GM19395 (cell line): ENCODE data around the gene GMCL1.

Source experiments
- ATAC-seq: cut with Tn5 transposase; IDR thresholded peaks from one replicate; pipeline ENCODE4 v1.9.1; 2021; ENCODE audit warnings: mild to moderate bottlenecking, moderate library complexity; ENCODE audit not compliant: unreplicated experiment

The GMCL1 gene

DNA sequence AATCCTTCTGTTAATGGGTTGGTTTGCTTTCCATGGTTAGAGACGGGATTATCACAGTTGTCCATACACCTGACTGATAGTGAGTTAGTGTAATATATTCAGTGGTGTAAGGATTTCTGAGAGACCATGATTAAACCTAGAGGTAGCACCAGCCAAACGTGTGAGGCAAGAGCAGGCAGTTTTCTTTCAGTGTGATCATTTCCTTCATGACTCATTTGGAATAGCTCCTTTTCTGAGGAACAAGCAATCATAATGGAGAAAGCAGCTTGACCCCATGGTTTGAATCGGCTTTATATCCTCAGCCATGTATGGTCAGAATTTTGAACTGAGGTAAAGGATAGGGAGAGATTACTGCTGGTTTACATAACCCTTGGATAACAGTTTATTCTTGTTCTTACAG is 88.4 kb downstream of the GMCL1 start:
- ATAC-seq, result no peak

GRCh38 chr2:69918401-69918800 is 88.9 kb downstream of the GMCL1 start:
- ATAC-seq, result no peak

DNA sequence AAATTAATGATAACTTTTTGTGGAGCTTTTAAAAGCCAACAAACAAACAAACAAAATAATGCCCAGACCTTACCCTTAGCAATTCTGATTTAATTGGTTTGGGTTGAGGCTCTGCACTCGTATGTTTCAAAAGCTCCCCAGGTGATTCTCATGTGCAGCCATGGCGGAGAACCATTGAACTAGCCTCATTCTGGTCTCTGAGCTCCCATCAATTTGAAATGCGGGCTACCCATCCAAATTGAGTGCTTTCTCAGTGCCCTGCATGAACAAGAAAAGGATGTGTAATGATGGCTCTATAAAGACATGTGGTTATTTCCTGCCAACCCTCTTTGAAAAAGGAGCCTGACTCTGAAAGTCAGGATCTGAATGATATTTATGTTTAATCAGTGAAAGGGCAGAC is 93.7 kb downstream of the GMCL1 start:
- no peak for ATAC-seq

DNA sequence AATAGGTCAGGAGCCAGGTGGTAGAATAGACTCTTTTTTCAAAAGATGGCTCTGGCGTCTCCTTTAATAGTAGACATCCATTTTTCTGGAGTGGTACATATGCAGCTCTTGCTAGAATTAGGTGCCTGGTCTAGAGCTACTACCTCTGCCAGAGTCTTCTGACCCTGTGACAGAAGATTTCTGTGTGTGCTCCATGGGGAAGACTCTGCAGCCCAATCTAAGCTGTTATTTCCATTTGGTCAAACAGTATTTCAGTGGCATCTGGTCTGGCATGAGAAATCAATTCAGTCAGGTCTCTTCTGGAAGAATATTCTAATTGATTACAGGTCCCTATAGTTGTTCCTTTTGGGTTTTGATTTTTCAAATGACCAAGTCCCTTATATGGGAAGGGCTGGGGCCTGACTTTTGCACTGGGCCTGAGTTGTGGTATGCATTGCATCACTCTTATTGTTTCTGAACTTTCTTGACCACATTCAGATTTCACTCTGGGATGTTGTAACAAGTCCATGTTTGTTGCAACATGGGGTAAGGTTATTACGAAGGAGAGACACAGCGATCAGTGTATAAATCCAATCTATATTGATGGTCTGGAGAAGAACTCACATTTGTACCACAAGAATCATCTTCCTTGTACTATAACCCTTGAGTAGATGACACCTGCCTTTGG is 97.5 kb downstream of the GMCL1 start:
- no peak for ATAC-seq
